IMR-90 (cell line): ENCODE results near the gene TMEM95. TPM values are rescaled to one million over a fixed set of nuclear protein-coding genes. Genes with fewer than 3 reads are reported as not detected.

Source experiments
- ATAC-seq: fragments of 200-7000 bp; cut with Tn5 transposase; 2 replicates; pipeline ENCODE4 v1.9.1; 2020; ENCODE audit warnings: low read depth, mild to moderate bottlenecking, moderate library complexity
- BruUV-seq: library from RNA; stranded (reverse); fragments of 400-500 nt; replicated peaks from 2 replicates; lab custom pipeline; 2021; lab: Mats Ljungman, UMichigan
- CTCF ChIA-PET: fragments of 300-600 bp; formaldehyde crosslinking; extraction: SDS; loops from one replicate; lab custom pipeline; 2021; ENCODE audit warnings: antibody characterized with exemption; lab: Yijun Ruan, JAX
- POLR2A ChIA-PET: fragments of 300-600 bp; sonication (Branson Sonifier 250); formaldehyde crosslinking; loops from one replicate; lab custom pipeline; 2022; ENCODE audit warnings: antibody characterized with exemption; ENCODE audit not compliant: unreplicated experiment; lab: Charles Lee
- DNase-seq: peaks from one replicate; pipeline ENCODE4 v3.0.0; 2013
- H2AFZ ChIP-seq: replicated peaks from 2 replicates; pipeline ENCODE3; 2013; ENCODE audit warnings: low read length, mild to moderate bottlenecking; ENCODE audit not compliant: poor library complexity
- H2AK5ac ChIP-seq: 2 replicates; pipeline ENCODE4 v1.6.1; 2013; ENCODE audit warnings: low read depth, low read length, inconsistent platforms
- H2AK9ac ChIP-seq: replicated peaks from 2 replicates; pipeline ENCODE3; 2013; ENCODE audit warnings: mild to moderate bottlenecking, low read depth, low read length, moderate library complexity; ENCODE audit not compliant: poor library complexity
- H2BK120ac ChIP-seq: 2 replicates; pipeline ENCODE4 v1.6.1; 2013; ENCODE audit warnings: low read depth, low read length, inconsistent platforms
- H2BK15ac ChIP-seq: 3 replicates; pipeline ENCODE4 v1.6.1; 2013; ENCODE audit warnings: low read depth, low read length, inconsistent platforms
- H2BK20ac ChIP-seq: 2 replicates; pipeline ENCODE4 v1.6.1; 2013; ENCODE audit warnings: low read depth, mild to moderate bottlenecking, inconsistent platforms, low read length, moderate library complexity
- H2BK5ac ChIP-seq: 2 replicates; pipeline ENCODE4 v1.6.1; 2013; ENCODE audit warnings: mild to moderate bottlenecking, low read depth, low read length, inconsistent platforms; ENCODE audit not compliant: poor library complexity, severe bottlenecking
- H3K14ac ChIP-seq: replicated peaks from 2 replicates; pipeline ENCODE4 v1.6.1; 2013; ENCODE audit warnings: low read depth, low read length, inconsistent platforms
- H3K18ac ChIP-seq: 2 replicates; pipeline ENCODE4 v1.6.1; 2013; ENCODE audit warnings: low read depth, low read length, control low read depth
- H3K23ac ChIP-seq: 2 replicates; pipeline ENCODE4 v1.6.1; 2013; ENCODE audit warnings: low read depth, low read length, inconsistent platforms
- H3K27ac ChIP-seq: 2 replicates; pipeline ENCODE4 v1.5.1; 2013; ENCODE audit warnings: mild to moderate bottlenecking, control low read depth, low read length; ENCODE audit not compliant: insufficient read depth
- H3K27me3 ChIP-seq: 2 replicates; pipeline ENCODE4 v1.6.1; 2013; ENCODE audit warnings: low read length; ENCODE audit not compliant: control insufficient read depth, insufficient read depth
- H3K36me3 ChIP-seq: 2 replicates; pipeline ENCODE4 v1.6.1; 2013; ENCODE audit warnings: low read length, mixed read lengths; ENCODE audit not compliant: control insufficient read depth, insufficient read depth
- H3K4ac ChIP-seq: 2 replicates; pipeline ENCODE4 v1.6.1; 2013; ENCODE audit warnings: low read depth, low read length, inconsistent platforms
- H3K4me1 ChIP-seq: 2 replicates; pipeline ENCODE4 v1.6.1; 2013; ENCODE audit warnings: low read length, mixed read lengths; ENCODE audit not compliant: control insufficient read depth, insufficient read depth
- H3K4me2 ChIP-seq: 2 replicates; pipeline ENCODE4 v1.6.1; 2013; ENCODE audit warnings: low read depth, mild to moderate bottlenecking, control low read depth, low read length, moderate library complexity
- H3K4me3 ChIP-seq: 2 replicates; pipeline ENCODE4 v1.5.1; 2013; ENCODE audit warnings: low read depth, mild to moderate bottlenecking, control low read depth, low read length, moderate library complexity; ENCODE audit not compliant: insufficient read depth
- H3K56ac ChIP-seq: 2 replicates; pipeline ENCODE4 v1.6.1; 2013; ENCODE audit warnings: low read length, inconsistent platforms; ENCODE audit not compliant: insufficient read depth; ENCODE audit errors: extremely low read depth
- H3K79me1 ChIP-seq, 2 experiments: 2 replicates each; pipeline ENCODE4 v1.6.1; 2013; ENCODE audit warnings: low read length in 2 of 2, inconsistent platforms in 1 of 2, low read depth in 1 of 2
- H3K9ac ChIP-seq: 2 replicates; pipeline ENCODE4 v1.6.1; 2013; ENCODE audit warnings: low read depth, low read length, control low read depth
- H3K9me1 ChIP-seq: 2 replicates; pipeline ENCODE4 v1.6.1; 2013; ENCODE audit warnings: low read length, inconsistent platforms; ENCODE audit not compliant: insufficient read depth
- H3K9me3 ChIP-seq: 2 replicates; pipeline ENCODE4 v1.6.1; 2013; ENCODE audit warnings: low read length; ENCODE audit not compliant: control insufficient read depth, insufficient read depth
- H4K20me1 ChIP-seq: 2 replicates; pipeline ENCODE4 v1.6.1; 2013; ENCODE audit warnings: low read length, inconsistent platforms; ENCODE audit not compliant: insufficient read depth
- H4K5ac ChIP-seq: 2 replicates; pipeline ENCODE4 v1.6.1; 2013; ENCODE audit warnings: mild to moderate bottlenecking, low read depth, low read length, control low read depth
- H4K8ac ChIP-seq, 2 experiments: 2 replicates each; pipeline ENCODE4 v1.6.1; 2013; ENCODE audit warnings: low read depth in 2 of 2, low read length in 2 of 2, control low read depth in 1 of 2, inconsistent platforms in 1 of 2
- H4K91ac ChIP-seq: 2 replicates; pipeline ENCODE4 v1.6.1; 2013; ENCODE audit warnings: low read depth, low read length, inconsistent platforms; ENCODE audit not compliant: insufficient read depth
- BHLHE40 ChIP-seq: fragments of 150-350 bp; IDR thresholded peaks from 2 replicates; pipeline ENCODE4 v1.6.1; 2016; ENCODE audit warnings: mild to moderate bottlenecking, low read depth, low read length
- CEBPB ChIP-seq: IDR thresholded peaks from 2 replicates; pipeline ENCODE4 v1.6.1; 2012; ENCODE audit warnings: low read depth, low read length, improper control_type of control experiment
- CHD1 ChIP-seq: IDR thresholded peaks from 2 replicates; pipeline ENCODE4 v1.6.1; 2012; ENCODE audit warnings: low read depth, low read length, improper control_type of control experiment
- CTCF ChIP-seq: conservative IDR thresholded peaks from 2 replicates; pipeline ENCODE4 v1.5.1; 2012; ENCODE audit warnings: mild to moderate bottlenecking, low read depth, low read length, improper control_type of control experiment
- FOS ChIP-seq: fragments of 150-350 bp; IDR thresholded peaks from 2 replicates; pipeline ENCODE4 v1.6.1; 2016; ENCODE audit warnings: low read depth, low read length
- MAFK ChIP-seq: IDR thresholded peaks from 2 replicates; pipeline ENCODE4 v1.6.1; 2012; ENCODE audit warnings: low read depth, low read length, improper control_type of control experiment
- MAZ ChIP-seq: IDR thresholded peaks from 2 replicates; pipeline ENCODE4 v1.6.1; 2012; ENCODE audit warnings: low read depth, mild to moderate bottlenecking, low read length, improper control_type of control experiment, moderate library complexity, borderline replicate concordance
- NFE2L2 ChIP-seq: fragments of 150-350 bp; IDR thresholded peaks from 2 replicates; pipeline ENCODE4 v1.6.1; 2016; ENCODE audit warnings: low read depth, mild to moderate bottlenecking, low read length
- POLR2A ChIP-seq: IDR thresholded peaks from 2 replicates; pipeline ENCODE4 v1.6.1; 2012; ENCODE audit warnings: mild to moderate bottlenecking, low read depth, low read length
- RAD21 ChIP-seq: IDR thresholded peaks from 2 replicates; pipeline ENCODE4 v1.6.1; 2012; ENCODE audit warnings: low read length, improper control_type of control experiment
- RCOR1 ChIP-seq: IDR thresholded peaks from 2 replicates; pipeline ENCODE4 v1.6.1; 2012; ENCODE audit warnings: mild to moderate bottlenecking, low read length, improper control_type of control experiment; ENCODE audit not compliant: insufficient replicate concordance
- RFX5 ChIP-seq: IDR thresholded peaks from 2 replicates; pipeline ENCODE4 v1.8.0; 2012; ENCODE audit warnings: low read depth, mild to moderate bottlenecking, low read length, moderate library complexity
- SMC3 ChIP-seq: fragments of 150-350 bp; IDR thresholded peaks from 2 replicates; pipeline ENCODE4 v1.6.1; 2016; ENCODE audit warnings: low read depth, mild to moderate bottlenecking, antibody characterized with exemption, low read length, moderate library complexity
- WGBS, 2 experiments: methylation state at CpG; one replicate each; pipeline versions ENCODE4 v1.1.5 to v1.1.7; 2013; ENCODE audit warnings: missing lambda C conversion rate in 2 of 2; ENCODE audit not compliant: insufficient read length in 1 of 2; ENCODE audit errors: extremely low coverage in 2 of 2; 5-methylcytosine and 5-hydroxymethylcytosine counted together
- dilution Hi-C: fragments of 300-500 bp; cut with HindIII; formaldehyde crosslinking; loops from one replicate; pipeline ENCODE4 v1.14.3; 2018; ENCODE audit warnings: low sequenced_read_pairs; ENCODE audit not compliant: unreplicated experiment
- in situ Hi-C: fragments of 300-500 bp; cut with MboI; formaldehyde crosslinking; loops from 3 replicates; pipeline ENCODE4 v1.14.3; 2019; ENCODE audit warnings: low sequenced_read_pairs, inconsistent platforms, mixed read lengths
- intact Hi-C: fragments of 100-400 bp; cut with micrococcal nuclease; formaldehyde crosslinking; loops from 2 replicates; pipeline ENCODE4 v1.10.0; 2022
- polyA plus RNA-seq, 3 experiments: library from polyadenylated mRNA; depleted of rRNA; stranded (reverse); fragments of >200 nt; gene quantifications; 2 replicates each; pipeline ENCODE4 v1.2.3, GENCODE V29; 2012; ENCODE audit warnings: low replicate concordance in 1 of 3
- total RNA-seq: library from RNA; depleted of rRNA; stranded (reverse); fragments of >200 nt; gene quantifications from 2 replicates; pipeline ENCODE4 v1.2.3, GENCODE V29; 2012
- TF ChIP-seq, protein P1 (sequence below): fragments of 150-350 bp; IDR thresholded peaks from 2 replicates; pipeline ENCODE4 v1.6.1; 2016; ENCODE audit warnings: low read depth, mild to moderate bottlenecking, low read length, moderate library complexity, borderline replicate concordance
- TF ChIP-seq, protein P2 (sequence below): fragments of 150-350 bp; IDR thresholded peaks from 2 replicates; pipeline ENCODE4 v1.6.1; 2017; ENCODE audit warnings: mild to moderate bottlenecking, antibody characterized with exemption, low read length, low read depth

The TMEM95 gene
- total and polyA plus RNA-seq, 2 of the 4 experiments (the other 2 are of a cell fraction) = not detected

- POLR2A ChIA-PET = interaction anchor here (0.8 kb wide), 1 partner anchor 16 kb away, joined by 3 read pairs; no protein-coding TSS in a partner anchor
- H3K79me1 ChIP-seq = peaks cover 11 to 54% of the 10 kb centered on the region in 2 experiments
- no peaks in the 10 kb centered on the region for H3K27me3 ChIP-seq
- 0 out of 2 replicates have a peak overlapping the region, but pooled peaks have one; percentile 49 for H2AK5ac ChIP-seq
- no peak overlapping the region for H2BK20ac ChIP-seq
- peak overlapping the region; percentile 73 for H3K27ac ChIP-seq
- peak overlapping the region; percentile 89 for H3K4me2 ChIP-seq
- WGBS, 2 experiments = 0% methylated on average over 24 of the region's 65 CpGs; no CpG with 5 or more reads in 1 of the 2 experiments
- H2BK5ac ChIP-seq = peak overlapping the region; percentile 72
- H3K14ac ChIP-seq = peak overlapping the region; percentile 94
- ATAC-seq (peak; percentile 40), DNase-seq (no peak)
- peak overlapping the region; percentile 97 for H3K23ac ChIP-seq
- no peak overlapping the region for H2BK15ac ChIP-seq
- peak overlapping the region; percentile 38; the same call in 1 of the 2 replicates for H4K91ac ChIP-seq
- TF ChIP-seq CHD1 = no peak
- TF ChIP-seq MAFK = no peak
- TF ChIP-seq, protein P1, sequence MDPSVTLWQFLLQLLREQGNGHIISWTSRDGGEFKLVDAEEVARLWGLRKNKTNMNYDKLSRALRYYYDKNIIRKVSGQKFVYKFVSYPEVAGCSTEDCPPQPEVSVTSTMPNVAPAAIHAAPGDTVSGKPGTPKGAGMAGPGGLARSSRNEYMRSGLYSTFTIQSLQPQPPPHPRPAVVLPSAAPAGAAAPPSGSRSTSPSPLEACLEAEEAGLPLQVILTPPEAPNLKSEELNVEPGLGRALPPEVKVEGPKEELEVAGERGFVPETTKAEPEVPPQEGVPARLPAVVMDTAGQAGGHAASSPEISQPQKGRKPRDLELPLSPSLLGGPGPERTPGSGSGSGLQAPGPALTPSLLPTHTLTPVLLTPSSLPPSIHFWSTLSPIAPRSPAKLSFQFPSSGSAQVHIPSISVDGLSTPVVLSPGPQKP = no peak
- TF ChIP-seq CEBPB = no peak
- 0 out of 2 replicates have a peak, but pooled peaks have one; percentile 47 for TF ChIP-seq MAZ
- TF ChIP-seq FOS = no peak
- no peak for TF ChIP-seq RFX5
- no peak for TF ChIP-seq NFE2L2
- no peak for TF ChIP-seq RCOR1
- TF ChIP-seq, protein P2, sequence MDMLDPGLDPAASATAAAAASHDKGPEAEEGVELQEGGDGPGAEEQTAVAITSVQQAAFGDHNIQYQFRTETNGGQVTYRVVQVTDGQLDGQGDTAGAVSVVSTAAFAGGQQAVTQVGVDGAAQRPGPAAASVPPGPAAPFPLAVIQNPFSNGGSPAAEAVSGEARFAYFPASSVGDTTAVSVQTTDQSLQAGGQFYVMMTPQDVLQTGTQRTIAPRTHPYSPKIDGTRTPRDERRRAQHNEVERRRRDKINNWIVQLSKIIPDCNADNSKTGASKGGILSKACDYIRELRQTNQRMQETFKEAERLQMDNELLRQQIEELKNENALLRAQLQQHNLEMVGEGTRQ = no peak
- no peak for TF ChIP-seq BHLHE40
- no peak for TF ChIP-seq CTCF
- TF ChIP-seq POLR2A = peak; percentile 86
- TF ChIP-seq RAD21 = no peak
- no peak for TF ChIP-seq SMC3
- H3K9ac ChIP-seq = peak overlapping the region; percentile 90
- H2AFZ ChIP-seq = peak overlapping the region; percentile 94
- peaks cover 7% of the 10 kb centered on the region for H4K20me1 ChIP-seq
- peak overlapping the region; percentile 15 to 53; a peak in 3 of 4 replicates for H4K8ac ChIP-seq
- in situ Hi-C loops (no loop called here), intact Hi-C loops (loop anchor here (1.0 to 2.0 kb wide), 4 partner anchors 32 to 156 kb away; partner anchors contain the start of genes POLR2A and SENP3), dilution Hi-C loops (no loop called here)
- H4K5ac ChIP-seq = no peak overlapping the region
- peak overlapping the region; percentile 70; the same call in 1 of the 2 replicates for H3K18ac ChIP-seq
- H3K4me3 ChIP-seq = peak overlapping the region; percentile 94
- CTCF ChIA-PET = no interaction called here
- H3K4me1 ChIP-seq = peaks cover 9% of the 10 kb centered on the region
- TSS peak; percentile 77 for BruUV-seq
- H3K36me3 ChIP-seq = peaks cover 14% of the 10 kb centered on the region
- peak overlapping the region; percentile 60 for H2BK120ac ChIP-seq
- H3K9me1 ChIP-seq = 0 out of 2 replicates have a peak, but pooled peaks cover 2% of the 10 kb centered on the region
- peak overlapping the region; percentile 86 for H3K4ac ChIP-seq
- peak overlapping the region; percentile 100 for H2AK9ac ChIP-seq
- no peaks in the 10 kb centered on the region for H3K9me3 ChIP-seq
- H3K56ac ChIP-seq = peak overlapping the region; percentile 64
Observed at GRCh38 chr17:7404737-7405349, 49.9 kb downstream of the TMEM95 start.
